Measurements from ENCODE around the gene HEATR3.

The HEATR3 gene

DNA sequence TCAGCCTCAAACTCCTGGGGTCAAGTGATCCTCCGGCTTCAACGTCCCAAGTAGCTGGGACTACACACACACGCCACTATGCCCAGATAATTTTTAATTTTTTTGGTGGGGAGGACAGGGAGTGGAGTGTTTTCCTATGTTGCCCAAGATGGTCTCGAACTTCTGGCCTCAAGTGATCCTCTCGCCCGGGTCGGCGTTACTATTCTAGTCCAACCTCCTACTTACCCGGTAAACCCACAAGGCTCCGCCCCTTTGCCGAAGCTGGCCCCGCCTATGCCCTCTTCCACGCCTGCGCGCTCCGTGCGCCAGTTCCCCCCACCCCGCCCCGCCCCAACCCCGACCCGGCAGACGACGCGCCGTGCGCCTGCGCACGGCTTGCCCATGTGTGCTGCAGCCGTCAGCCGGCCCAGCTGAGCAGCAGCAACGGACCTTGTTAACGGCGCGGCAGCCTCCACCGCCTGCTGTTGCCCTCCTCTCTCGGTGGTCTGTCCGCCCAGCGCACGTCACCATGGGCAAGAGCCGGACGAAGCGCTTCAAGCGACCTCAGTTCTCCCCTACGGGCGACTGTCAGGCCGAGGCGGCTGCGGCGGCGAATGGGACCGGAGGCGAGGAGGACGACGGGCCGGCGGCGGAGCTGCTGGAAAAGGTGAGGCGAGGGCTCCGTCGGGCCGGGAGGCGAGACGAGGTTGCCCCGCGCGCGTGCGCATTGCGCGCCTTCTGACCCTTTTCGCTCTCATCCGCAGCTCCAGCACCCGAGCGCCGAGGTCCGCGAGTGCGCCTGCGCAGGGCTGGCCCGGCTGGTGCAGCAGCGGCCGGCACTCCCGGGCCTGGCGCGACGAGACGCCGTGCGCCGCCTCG lies at the start of gene HEATR3:
Gene HEATR3 (plus strand): TSS at position 347 of the 858 bp plus-strand sequence. CDS start 162 bp downstream, at position 509.
- DNase-seq (ENCODE audit: low read depth), result peak; percentile 80

DNA sequence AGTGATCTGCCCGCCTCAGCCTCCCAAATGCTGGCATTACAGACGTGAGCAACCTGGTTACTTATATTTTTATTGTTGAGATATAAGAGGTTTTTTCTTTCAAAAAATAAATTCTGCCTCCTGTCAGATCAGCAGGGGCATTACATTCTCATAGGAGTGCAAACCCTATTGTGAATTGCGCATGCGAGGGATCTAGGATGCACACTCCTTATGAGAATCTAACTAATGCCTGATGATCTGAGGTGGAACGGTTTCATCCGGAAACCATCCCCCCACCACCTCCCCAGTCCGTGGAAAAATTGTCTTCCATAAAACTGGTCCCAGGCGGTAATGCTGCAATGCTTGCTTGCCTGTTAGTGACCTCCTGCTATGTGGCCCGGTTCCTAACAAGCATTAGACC lies 48.2 kb upstream of the HEATR3 start:
- DNase-seq (ENCODE audit: low read depth), result no peak

- DNase-seq (ENCODE audit: low read depth), result no peak
These were observed 44.2 kb upstream of the HEATR3 start for GRCh38 chr16:50021544-50021943.

DNA sequence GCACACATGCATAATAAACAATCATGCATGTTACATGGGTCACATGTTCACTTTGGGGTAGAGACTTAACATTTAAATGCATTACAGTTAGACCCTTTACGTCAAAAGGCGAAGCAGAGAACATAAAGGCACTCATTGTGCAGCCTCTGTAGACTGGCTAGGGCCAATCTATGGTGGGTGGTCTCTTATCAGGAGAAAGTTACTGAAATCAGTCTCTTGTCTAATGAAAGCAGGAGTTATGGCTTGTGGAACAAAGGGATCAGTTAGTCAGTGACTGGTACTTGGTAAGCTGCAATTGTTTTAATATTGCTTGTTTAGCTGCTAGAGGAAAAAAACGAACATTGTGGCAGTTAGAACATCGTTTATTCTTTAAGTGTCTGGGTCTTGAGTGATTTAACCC lies 42.1 kb upstream of the HEATR3 start:
- DNase-seq (ENCODE audit: low read depth), result no peak

DNA sequence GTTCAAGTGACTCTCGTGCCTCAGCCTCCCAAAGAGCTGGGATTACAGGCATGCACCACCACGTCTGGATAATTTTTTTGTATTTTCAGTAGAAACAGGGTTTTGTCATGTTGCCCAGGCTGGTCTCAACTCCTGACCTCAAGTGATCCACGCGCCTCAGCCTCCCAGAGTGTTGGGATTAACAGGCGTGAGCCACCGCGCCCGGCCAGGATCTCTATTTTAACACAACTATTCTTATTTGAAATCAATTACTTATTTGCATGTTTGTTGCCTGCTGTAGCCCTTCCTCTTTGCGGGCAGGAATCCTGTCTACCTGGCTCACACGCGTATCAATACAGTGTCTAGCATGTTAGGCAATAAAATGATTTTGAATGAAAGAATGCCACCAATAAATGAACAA lies 41.6 kb upstream of the HEATR3 start:
- no peak for DNase-seq (ENCODE audit: low read depth)

- peak; percentile 85 for DNase-seq (ENCODE audit: low read depth)
These were observed 40.9 kb upstream of the HEATR3 start, which contains the start of gene CNEP1R1 for GRCh38 chr16:50024684-50025536. CNEP1R1 (plus strand) TSS chr16:50025225; CDS start chr16:50025316, 91 bp downstream.

- peak; percentile 14 for DNase-seq (ENCODE audit: low read depth)
These were observed 40.2 kb upstream of the HEATR3 start for GRCh38 chr16:50025537-50025931.

GRCh38 chr16:50027829-50028228 lies 37.9 kb upstream of the HEATR3 start:
- DNase-seq (ENCODE audit: low read depth), result no peak

GRCh38 chr16:50035468-50035992 lies 30.2 kb upstream of the HEATR3 start:
- no peak for DNase-seq (ENCODE audit: low read depth)

GRCh38 chr16:50036426-50036825 lies 29.3 kb upstream of the HEATR3 start:
- no peak for DNase-seq (ENCODE audit: low read depth)

GRCh38 chr16:50037662-50038220 lies 28.0 kb upstream of the HEATR3 start:
- DNase-seq (ENCODE audit: low read depth), result no peak

DNA sequence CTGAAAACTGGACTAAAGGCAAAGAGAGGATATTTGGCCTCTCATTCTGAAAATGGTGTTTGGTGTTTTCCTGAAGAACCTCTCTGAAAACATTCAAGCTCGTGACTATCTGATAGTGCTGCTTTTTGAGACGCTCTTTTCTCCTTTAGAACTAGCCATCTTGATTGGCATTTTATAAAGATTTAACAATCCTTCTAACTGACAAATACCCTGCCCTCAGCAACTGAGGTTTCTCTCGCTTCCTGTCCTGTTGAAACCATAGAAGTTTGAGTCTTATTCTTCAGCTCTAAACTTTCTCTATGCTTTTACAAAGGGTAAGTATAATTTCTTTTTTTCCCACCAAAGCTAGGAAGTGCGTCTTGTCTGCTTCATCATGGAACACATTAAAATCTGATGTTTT lies 27.5 kb upstream of the HEATR3 start:
- no peak for DNase-seq (ENCODE audit: low read depth)

DNA sequence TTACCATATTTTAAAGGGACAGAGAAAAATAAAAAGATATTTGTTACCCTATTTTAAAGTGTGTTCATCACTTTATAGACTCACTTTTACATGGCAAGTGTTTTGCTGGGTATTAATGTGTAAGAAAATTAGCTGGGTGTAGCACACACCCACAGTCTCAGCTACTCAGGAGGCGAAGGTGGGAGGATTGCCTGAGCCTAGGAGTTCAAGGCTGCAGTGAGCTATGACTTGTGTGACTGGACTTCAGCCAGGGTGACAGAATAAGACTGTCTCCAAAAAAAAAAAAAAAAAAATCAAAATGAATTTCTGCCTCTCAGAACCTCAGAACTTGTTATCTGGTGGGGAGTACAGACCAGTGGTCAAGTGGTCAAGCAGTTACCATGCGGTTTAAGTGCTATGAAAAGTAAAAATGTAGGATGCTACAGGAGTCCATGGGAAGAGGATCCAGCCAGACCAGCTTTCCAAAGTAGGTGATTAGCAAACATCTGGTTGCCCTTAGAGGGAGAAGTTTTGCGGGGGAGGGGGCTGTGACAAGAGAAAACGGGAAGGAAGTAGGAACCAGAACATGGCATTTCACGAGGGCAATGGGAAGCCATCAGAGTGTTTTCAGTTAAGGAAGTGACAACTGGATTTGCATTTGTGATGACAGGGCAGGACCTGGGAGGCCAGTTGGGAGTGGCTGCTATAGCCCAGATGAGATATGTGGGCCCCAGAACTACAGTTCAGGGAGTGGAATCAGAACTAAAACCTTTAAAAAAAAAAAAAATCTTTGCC lies 26.8 kb upstream of the HEATR3 start:
- DNase-seq (ENCODE audit: low read depth), result no peak

GRCh38 chr16:50040018-50040417 lies 25.8 kb upstream of the HEATR3 start:
- no peak for DNase-seq (ENCODE audit: low read depth)

DNA sequence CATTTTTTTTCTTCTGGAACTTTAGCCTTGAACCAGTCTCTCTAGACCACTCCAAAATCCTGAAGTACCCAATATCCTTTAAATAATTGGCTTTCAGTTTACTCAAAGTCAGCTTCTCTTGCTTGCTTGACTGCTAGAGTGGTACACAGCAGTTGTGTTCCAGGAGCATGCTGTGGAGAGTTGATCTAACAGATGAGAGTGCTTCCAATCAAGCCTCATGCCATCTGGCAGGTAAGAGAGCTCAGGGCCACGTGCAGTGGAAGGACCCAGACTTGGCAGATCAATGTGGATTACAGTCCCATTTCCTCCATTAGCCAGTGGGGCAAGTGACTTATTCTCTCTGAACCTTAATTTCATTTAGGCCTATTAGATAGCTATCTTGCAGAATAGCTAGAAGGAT lies 25.1 kb upstream of the HEATR3 start:
- no peak for DNase-seq (ENCODE audit: low read depth)

GRCh38 chr16:50043358-50043757 lies 22.4 kb upstream of the HEATR3 start:
- DNase-seq (ENCODE audit: low read depth), result no peak

- DNase-seq (ENCODE audit: low read depth), result no peak
These were observed 20.4 kb upstream of the HEATR3 start for GRCh38 chr16:50045412-50045811.

DNA sequence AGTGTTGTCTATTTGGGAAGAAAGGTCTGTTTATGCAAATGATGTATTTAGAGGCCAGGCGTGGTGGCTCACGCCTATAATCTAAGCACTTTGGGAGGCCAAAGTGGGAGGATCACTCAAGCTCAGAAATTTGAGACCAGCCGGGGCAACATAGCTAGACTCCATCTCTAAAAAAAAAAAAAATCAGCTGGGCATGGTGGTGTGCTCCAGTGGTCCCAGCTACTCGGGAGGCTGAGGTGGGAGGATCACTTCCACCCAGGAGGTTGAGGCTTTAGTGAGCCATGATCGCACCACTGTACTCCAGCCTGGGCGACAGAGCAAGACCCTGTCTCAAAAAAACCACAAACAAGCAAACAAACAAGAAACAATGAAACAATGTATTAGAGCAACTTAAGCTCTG lies 18.9 kb upstream of the HEATR3 start:
- DNase-seq (ENCODE audit: low read depth), result no peak

GRCh38 chr16:50047864-50048263 lies 17.9 kb upstream of the HEATR3 start:
- DNase-seq (ENCODE audit: low read depth), result no peak

DNA sequence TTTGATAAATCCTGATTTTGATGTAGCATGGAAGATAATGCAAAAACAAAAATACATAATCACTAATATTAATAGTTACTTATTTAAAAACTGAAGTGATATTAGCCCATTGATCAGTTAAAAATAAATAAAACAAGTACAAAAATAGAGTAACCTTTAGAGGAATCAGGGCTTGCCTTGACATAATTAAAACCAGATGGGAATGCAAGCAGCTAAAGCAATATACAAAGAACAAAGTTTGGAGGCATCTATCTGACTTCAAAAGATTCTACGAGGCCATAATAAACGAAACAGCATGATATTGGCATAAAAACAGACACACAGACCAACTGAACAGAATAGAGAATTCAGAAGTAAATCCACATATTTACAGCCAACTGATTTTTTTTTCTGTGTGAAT lies 15.0 kb upstream of the HEATR3 start:
- DNase-seq (ENCODE audit: low read depth), result no peak

GRCh38 chr16:50056226-50056625 lies 9.5 kb upstream of the HEATR3 start:
- DNase-seq (ENCODE audit: low read depth), result no peak
